DMS153 treated with DMSO at 0.1 percent for 48 hours (cell line): ENCODE data around the gene SMS.
"Not testable (repeated sequence)": the region's sequence is repeated elsewhere in the genome, so short reads cannot be mapped to it uniquely, and the experiment has no call there.

ENCODE experiments used
- DNase-seq: peaks from one replicate; lab custom pipeline; 2025; ENCODE audit not compliant: unreplicated experiment; lab: John Stamatoyannopoulos, UW

SMS gene

GRCh38 chrX:21950557-21950956 lies 10.0 kb downstream of the SMS start:
- DNase-seq: not testable (repeated sequence)

GRCh38 chrX:21952624-21953023 lies 12.1 kb downstream of the SMS start:
- DNase-seq: no peak

- DNase-seq: not testable (repeated sequence)
These were observed 12.8 kb downstream of the SMS start for GRCh38 chrX:21953195-21953830.

GRCh38 chrX:21955403-21956189 lies 15.1 kb downstream of the SMS start:
- DNase-seq: no peak

GRCh38 chrX:21956783-21957182 lies 16.3 kb downstream of the SMS start:
- DNase-seq: no peak

GRCh38 chrX:21958187-21958586 lies 17.7 kb downstream of the SMS start:
- DNase-seq: no peak

- no peak for DNase-seq
These were observed 18.4 kb downstream of the SMS start for GRCh38 chrX:21958916-21959315.

GRCh38 chrX:21959362-21960051 lies 19.0 kb downstream of the SMS start:
- DNase-seq: no peak

GRCh38 chrX:21960569-21961541 lies 20.3 kb downstream of the SMS start:
- DNase-seq: no peak

GRCh38 chrX:21962361-21962760 lies 21.9 kb downstream of the SMS start:
- no peak for DNase-seq

GRCh38 chrX:21963269-21963668 lies 22.8 kb downstream of the SMS start:
- DNase-seq: no peak

- DNase-seq: no peak
These were observed 23.4 kb downstream of the SMS start for GRCh38 chrX:21963731-21964405.

- no peak for DNase-seq
These were observed 26.4 kb downstream of the SMS start for GRCh38 chrX:21966866-21967265.

- DNase-seq: no peak
These were observed 27.8 kb downstream of the SMS start for GRCh38 chrX:21968333-21968732.

- DNase-seq: no peak
These were observed 29.8 kb downstream of the SMS start for GRCh38 chrX:21970326-21970725.

- DNase-seq: no peak
These were observed 31.5 kb downstream of the SMS start for GRCh38 chrX:21972046-21972445.

GRCh38 chrX:21972721-21973120 lies 32.2 kb downstream of the SMS start:
- no peak for DNase-seq

- DNase-seq: no peak
These were observed 33.0 kb downstream of the SMS start for GRCh38 chrX:21973321-21974010.

- no peak for DNase-seq
These were observed 33.5 kb downstream of the SMS start for GRCh38 chrX:21974011-21974385.

GRCh38 chrX:21975242-21975641 lies 34.7 kb downstream of the SMS start:
- no peak for DNase-seq
